ENCODE data around the gene EML1.

- TF ChIP-seq CTCF (IDR thresholded peaks at IDR 0.05; ENCODE audit: poor library complexity) (no peak), EZH2 (IDR thresholded peaks at IDR 0.05; ENCODE audit: borderline replicate concordance) (no peak)
Measured at GRCh38 chr14:99793213-99794150, at the start of gene EML1.

Data from hepatocyte (in vitro differentiated cells).